Activated T-helper 1 cell treated with Interleukin-2 at 50 U/mL for 16 hours (primary cell): ENCODE results near the gene MAP2K6.
A peak's percentile ranks its signal among the peaks of the same experiment; 100 is the strongest.

ENCODE experiments used
- DNase-seq: peaks from one replicate; pipeline ENCODE4 v3.0.0-alpha.2; 2020; ENCODE audit warnings: low read depth

Gene MAP2K6

GRCh38 chr17:69414408-69415274 lies at the start of gene MAP2K6:
TSS of gene MAP2K6 (plus strand) at chr17:69414697. CDS start at chr17:69414985, 288 bp downstream.
- peak; percentile 57 for DNase-seq

- no peak for DNase-seq
These were observed 47.2 kb upstream of the MAP2K6 start for GRCh38 chr17:69367298-69367697.

DNA sequence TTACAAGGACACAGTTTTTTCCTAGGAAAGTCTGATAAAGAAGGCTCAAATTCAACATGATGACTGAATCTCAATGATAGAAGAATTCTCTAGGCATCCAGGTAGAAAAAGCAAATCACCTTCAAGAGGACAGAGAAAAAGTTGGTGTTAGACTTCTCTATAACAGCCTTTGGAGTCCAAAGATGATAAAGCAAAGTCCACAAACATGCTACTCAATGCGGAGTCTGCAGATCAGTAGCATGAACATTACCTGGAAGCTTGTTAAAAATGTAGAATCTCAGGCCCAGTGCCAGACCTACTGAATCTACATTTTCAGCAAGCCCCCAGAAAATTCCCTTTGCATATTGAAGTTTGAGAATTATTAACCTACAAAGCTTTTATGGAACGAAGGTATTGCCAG lies 41.4 kb upstream of the MAP2K6 start:
- DNase-seq = no peak

GRCh38 chr17:69375229-69375628 lies 39.3 kb upstream of the MAP2K6 start:
- no peak for DNase-seq

DNA sequence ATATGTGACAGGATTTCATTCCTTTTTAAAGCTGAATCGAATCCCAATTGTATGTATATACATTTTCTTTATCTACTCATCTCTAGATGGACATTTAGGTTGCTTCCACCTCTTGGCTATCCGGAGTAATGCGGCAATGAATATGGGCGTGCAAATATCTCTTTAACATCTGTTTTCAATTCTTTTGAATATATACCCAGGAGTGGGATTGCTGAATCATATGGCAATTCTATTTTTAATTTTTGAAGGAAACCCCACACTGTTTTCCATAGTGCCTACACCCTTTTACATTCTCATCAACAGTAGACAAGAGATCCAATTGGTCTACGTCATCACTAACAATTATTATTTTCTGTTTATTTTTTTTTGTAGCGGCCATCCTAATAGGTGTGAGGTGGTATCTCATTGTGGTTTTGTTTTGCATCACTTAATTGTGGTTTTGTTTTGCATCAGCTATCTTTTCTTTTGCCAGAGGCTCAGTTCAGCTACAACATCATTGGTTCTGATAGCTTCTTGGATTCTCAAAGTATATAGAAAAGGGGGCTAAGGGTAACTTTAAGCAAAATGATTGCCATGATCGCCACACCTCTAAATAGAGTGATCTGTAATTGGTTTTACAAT lies 25.6 kb upstream of the MAP2K6 start:
- DNase-seq = no peak

DNA sequence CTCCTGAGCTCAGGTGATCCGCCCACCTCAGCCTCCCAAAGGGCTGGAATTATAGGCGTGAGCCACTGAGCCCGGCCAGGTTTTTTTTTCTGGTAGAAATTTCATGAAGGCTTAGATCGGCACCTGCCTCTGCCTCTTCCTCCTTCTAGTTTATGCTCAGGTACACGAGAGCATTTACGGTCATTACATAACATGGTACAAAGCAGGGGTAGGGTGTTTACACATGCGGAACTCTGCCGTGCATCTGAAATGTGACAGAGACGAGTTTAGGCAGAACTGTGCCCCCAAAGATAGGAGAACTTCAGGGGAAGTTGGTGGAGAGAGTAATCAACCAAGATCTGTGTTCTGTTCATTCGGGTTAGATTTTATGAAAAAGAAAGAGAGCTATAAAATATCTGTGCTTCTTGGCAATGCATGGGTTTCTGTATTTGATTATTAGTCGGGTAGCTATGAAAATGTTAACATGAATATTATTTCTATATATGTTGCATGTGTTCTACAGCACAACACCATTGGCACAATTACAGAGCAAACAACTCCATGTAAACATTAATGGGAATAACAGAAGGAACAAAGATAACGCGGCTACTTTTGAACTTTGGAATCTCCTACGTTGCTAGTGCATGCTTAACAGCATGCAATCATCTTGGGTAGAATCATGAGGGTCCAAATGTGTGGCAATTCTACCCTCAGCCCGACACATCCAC lies 23.5 kb upstream of the MAP2K6 start:
- DNase-seq = no peak

- no peak for DNase-seq
These were observed 13.2 kb upstream of the MAP2K6 start for GRCh38 chr17:69401251-69401650.

GRCh38 chr17:69402052-69402451 lies 12.4 kb upstream of the MAP2K6 start:
- no peak for DNase-seq

- no peak for DNase-seq
These were observed 10.1 kb upstream of the MAP2K6 start for GRCh38 chr17:69404399-69404798.

GRCh38 chr17:69405096-69405495 lies 9.4 kb upstream of the MAP2K6 start:
- DNase-seq = no peak

DNA sequence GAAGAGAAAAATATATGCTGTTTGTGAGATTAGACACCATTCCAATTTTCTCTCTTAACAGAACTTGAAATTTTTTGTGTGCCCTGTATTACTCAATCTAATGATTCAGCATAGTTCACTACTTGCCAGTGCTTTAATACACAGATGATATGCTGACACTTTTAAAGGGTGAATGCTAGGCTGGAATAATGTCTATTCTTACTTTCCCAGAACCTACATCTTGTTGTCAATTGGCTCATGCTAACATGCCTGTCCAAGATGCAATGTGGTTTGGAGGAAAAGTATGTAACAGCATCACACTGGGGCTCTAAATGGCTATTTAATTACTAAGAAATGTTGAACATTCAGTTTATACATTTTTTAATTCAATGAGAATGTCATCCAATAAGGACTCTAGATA lies 7.6 kb upstream of the MAP2K6 start:
- DNase-seq = no peak

DNA sequence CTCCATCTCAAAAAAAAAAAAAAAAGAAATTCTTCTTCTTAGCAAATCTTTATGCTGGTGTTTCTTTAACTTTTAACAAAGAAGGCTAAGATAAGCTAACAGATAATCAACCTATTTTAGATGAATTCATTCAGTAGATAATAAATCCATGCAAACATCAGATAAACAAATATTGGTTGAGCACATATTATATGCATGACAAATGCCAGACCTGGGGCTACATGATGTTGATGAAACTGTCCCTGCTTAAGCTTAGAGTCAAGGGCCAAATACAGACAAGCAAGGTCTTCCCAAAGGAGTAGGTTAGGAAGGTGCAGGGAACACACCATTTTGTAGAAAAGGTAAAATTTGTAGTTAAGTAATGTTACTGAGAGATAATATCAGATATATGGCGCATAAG lies 6.7 kb upstream of the MAP2K6 start:
- DNase-seq = no peak

GRCh38 chr17:69410671-69411070 lies 3.8 kb upstream of the MAP2K6 start:
- DNase-seq = no peak

DNA sequence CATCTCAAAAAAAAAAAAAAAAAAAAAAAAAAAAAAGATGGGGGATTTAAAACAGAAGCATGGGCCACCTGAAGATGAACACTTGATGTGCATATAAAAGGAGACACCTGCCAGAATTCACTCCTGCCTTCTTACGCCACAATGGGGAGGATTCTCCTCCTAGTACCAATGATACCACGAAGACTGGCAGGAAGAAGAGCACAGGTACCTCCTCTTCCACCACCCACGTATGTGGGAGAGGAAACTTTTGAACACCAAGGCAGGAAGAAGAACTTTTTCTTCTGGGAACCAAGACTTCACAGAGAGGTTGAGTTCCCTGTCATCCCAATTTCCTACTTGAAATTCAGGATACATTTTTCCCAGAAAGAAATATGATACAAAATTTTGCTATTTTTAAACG lies 2.7 kb upstream of the MAP2K6 start:
- no peak for DNase-seq

- no peak for DNase-seq
These were observed 2.2 kb upstream of the MAP2K6 start for GRCh38 chr17:69412251-69412671.

DNA sequence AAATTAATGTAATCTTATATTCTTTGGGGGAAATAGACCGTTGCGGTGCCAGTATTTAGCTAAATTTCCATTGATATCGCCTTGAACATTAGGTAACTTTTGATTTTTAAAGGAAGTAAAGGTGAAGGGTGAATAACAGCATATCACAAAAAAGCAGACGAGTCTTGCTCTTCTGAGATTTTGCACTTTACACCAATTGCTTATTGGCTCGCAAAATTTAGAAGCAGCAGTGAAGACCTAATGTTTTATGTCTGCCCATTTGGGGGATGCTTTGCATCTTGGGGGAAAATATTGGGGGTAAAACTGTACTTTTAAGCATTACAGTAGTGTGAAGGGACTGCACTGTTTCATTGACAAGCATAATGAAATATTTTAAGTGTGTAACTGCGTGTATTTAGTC lies 934 bp downstream of the MAP2K6 start:
- DNase-seq = no peak

- no peak for DNase-seq
These were observed 3.3 kb downstream of the MAP2K6 start for GRCh38 chr17:69417545-69418483.

GRCh38 chr17:69418535-69418934 lies 4.0 kb downstream of the MAP2K6 start:
- DNase-seq = no peak

DNA sequence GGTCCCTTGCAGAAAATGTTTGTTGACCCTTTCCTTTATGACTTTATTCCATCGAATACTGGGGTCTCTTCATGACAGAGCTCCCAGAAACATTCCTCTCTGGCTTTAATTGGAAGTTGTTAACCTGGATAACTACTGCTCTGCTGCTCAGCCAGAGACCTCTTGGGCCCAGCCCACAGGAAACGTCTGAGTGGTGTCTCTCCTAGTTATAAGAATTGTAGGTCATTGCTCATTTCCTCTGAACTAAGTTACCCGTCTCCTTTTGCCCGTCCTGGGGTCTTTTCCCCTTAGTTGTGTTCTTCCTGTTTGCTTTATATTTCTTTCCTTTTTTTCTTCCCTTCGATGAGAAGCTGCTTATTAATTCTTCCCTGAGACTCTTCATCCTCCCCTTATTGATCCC lies 9.0 kb downstream of the MAP2K6 start:
- no peak for DNase-seq

DNA sequence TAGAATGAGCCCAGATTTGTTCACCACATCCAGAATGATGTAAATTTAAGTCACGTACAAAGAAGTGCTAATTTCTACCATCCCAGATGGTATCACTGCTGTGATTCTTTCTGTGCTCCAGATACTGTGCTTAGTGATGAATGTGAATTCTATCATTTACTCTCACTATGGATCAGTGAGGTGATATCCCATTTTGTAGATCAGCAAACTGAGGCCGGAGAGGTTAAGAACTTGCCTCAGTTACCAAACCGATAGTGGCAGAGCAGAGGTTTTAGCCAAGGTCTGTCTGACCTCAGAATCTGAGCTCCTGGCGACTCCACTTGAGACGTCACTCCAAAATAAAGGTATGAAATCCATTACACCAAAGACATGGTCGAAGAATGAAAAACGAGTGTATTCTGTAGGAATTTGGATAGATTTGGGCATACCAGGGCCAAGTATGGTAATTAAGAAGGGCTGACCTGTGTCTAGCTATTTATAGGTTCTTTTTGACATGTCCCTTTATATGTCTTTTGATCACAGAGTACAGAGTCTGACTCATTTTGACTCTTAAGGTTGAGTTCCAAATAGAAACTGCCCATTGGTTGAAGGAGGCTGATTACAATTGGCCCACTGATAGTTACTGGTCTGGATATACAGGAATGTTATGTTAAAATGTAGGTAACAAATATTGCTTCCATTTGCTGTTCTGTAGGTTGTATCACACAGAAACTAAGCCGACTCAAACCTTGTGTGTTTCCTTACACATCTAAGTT lies 10.0 kb downstream of the MAP2K6 start:
- DNase-seq = no peak

GRCh38 chr17:69425978-69426377 lies 11.5 kb downstream of the MAP2K6 start:
- no peak for DNase-seq
